Psoas muscle (tissue), 8 donors: ENCODE results near the gene DPP10. TPM values are rescaled to one million over a fixed set of nuclear protein-coding genes. Genes with fewer than 3 reads are reported as not detected.

Experiments
- ATAC-seq, 4 donors: fragments of 200-7000 bp; cut with Tn5 transposase; one replicate each; pipeline ENCODE4 v1.9.1; 2020; ENCODE audit warnings: moderate library complexity in 3 of 4, mild to moderate bottlenecking in 2 of 4
- DNase-seq, 2 donors: peaks; one replicate each; pipeline ENCODE4 v3.0.0-alpha.2; 2020
- H3K27ac ChIP-seq: fragments of 200-600 bp; one replicate; pipeline ENCODE4 v1.8.0; 2022
- H3K27me3 ChIP-seq, 3 donors: fragments of 200-600 bp in 1 of 3; one replicate each; pipeline versions ENCODE4 v1.6.1 to v1.8.0; 2013 to 2022; ENCODE audit warnings: low read length in 2 of 3, mild to moderate bottlenecking in 2 of 3, moderate library complexity in 1 of 3; ENCODE audit not compliant: insufficient read depth in 3 of 3
- H3K36me3 ChIP-seq, 2 donors: fragments of 200-600 bp in 1 of 2; one replicate each; pipeline versions ENCODE4 v1.6.1 to v1.8.0; 2013 to 2022; ENCODE audit warnings: low read depth in 1 of 2, mild to moderate bottlenecking in 1 of 2, moderate library complexity in 1 of 2; ENCODE audit not compliant: insufficient read depth in 1 of 2
- H3K4me1 ChIP-seq: fragments of 200-600 bp; one replicate; pipeline ENCODE4 v1.8.0; 2022
- H3K4me3 ChIP-seq: fragments of 200-600 bp; one replicate; pipeline ENCODE4 v1.8.0; 2022; ENCODE audit warnings: mild to moderate bottlenecking
- H3K9me3 ChIP-seq: fragments of 200-600 bp; one replicate; pipeline ENCODE4 v1.8.0; 2022
- CTCF ChIP-seq: fragments of 200-600 bp; IDR thresholded peaks from one replicate; pipeline ENCODE4 v1.8.0; 2022; ENCODE audit warnings: antibody characterized with exemption
- WGBS, 3 donors: extraction: QIAGEN DNeasy Blood & Tissue Kit; methylation state at CpG; one replicate each; pipeline versions ENCODE4 v1.1.6 to v1.1.7; 2013; 5-methylcytosine and 5-hydroxymethylcytosine counted together
- intact Hi-C, 2 donors: fragments of 100-400 bp; cut with DNase I; formaldehyde crosslinking; loops; one replicate each; pipeline versions ENCODE4 v1.11.0 to v1.14.2; 2022
- polyA plus RNA-seq, 3 donors: library from polyadenylated mRNA; stranded (reverse); fragments of 200-250 nt; gene quantifications; one replicate each; pipeline ENCODE4 v1.2.3, GENCODE V29; 2013
- total RNA-seq, 4 donors: library from RNA; stranded (reverse); fragmentation: NEBNext Ultra II Directional in 2 of 4; extraction: Animal tissue kit (Norgen Biotek cat#: 25700) in 2 of 4; gene quantifications; one replicate each; pipeline versions ENCODE4 v1.2.1 to v1.2.4, GENCODE V29; 2021 to 2023
- donor health status: healthy with polysubstance abuse.
- donor health status: DM: no; HTN: no; CAD: no; lungs with moderate emphysema.
- donor health status: Bipolar disorder and iron deficiency.
- donor health status: healthy.
- donor health status: DM: yes; HTN: yes; CAD: no.
- donor health status: DM: no; HTN: no; CAD: no.
- donor health status: DM: no; HTN: no; CAD: no.
- donor health status: DM: yes; HTN: yes; CAD: no.

DPP10 gene
- total and polyA plus RNA-seq, 7 donors = 0.01 to 0.11 TPM; not detected in 5

GRCh38 chr2:114805195-114805594 is 362.8 kb downstream of the DPP10 start:
- no peaks in the 10 kb centered on the region for H3K36me3 ChIP-seq
- intact Hi-C loops = no loop called here
- H3K4me3 ChIP-seq = no peak overlapping the region
- H3K27ac ChIP-seq = no peak overlapping the region
- no peak for DNase-seq
- no peak for ATAC-seq
- H3K4me1 ChIP-seq = no peaks in the 10 kb centered on the region
- no peaks in the 10 kb centered on the region for H3K9me3 ChIP-seq
- H3K27me3 ChIP-seq = no peaks in the 10 kb centered on the region
- TF ChIP-seq CTCF = no peak
- 76 to 78% (median 78%) methylated on average over 3 of the region's 3 CpGs for WGBS, 3 donors

GRCh38 chr2:114810092-114810491 is 367.7 kb downstream of the DPP10 start:
- Histone ChIP-seq H3K36me3 (no peaks in the 10 kb centered on the region), H3K27ac (no peak overlapping the region), H3K27me3 (no peaks in the 10 kb centered on the region), H3K4me1 (no peaks in the 10 kb centered on the region), H3K4me3 (no peak overlapping the region), H3K9me3 (no peaks in the 10 kb centered on the region)
- ATAC-seq (no peak), DNase-seq (no peak)
- no peak for TF ChIP-seq CTCF
- intact Hi-C loops = no loop called here
- WGBS, 3 donors = 74 to 77% (median 75%) methylated on average over 5 of the region's 5 CpGs

DNA sequence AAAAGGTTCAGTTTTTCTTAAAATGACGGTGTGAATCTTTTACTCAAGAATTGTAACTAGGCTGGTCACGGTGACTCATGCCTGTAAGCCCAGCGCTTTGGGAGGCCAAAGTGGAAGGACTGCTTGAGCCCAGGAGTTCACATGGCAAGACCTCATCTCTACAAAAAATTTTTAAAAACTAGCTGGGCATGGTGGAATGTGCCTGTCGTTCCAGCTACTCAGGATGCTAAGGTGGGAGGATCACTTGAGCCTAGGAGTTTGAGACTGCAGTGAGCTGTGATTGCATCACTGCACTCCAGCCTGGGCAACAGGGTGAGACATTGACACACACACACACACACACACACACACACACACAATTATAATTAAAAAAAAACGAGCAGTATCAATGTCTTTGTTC is 369.8 kb downstream of the DPP10 start:
- intact Hi-C loops = no loop called here
- TF ChIP-seq CTCF = no peak
- WGBS, 3 donors = 69 to 71% (median 70%) methylated on average over 5 of the region's 5 CpGs
- DNase-seq (no peak), ATAC-seq (no peak)
- Histone ChIP-seq H3K4me1 (no peaks in the 10 kb centered on the region), H3K27me3 (no peaks in the 10 kb centered on the region), H3K36me3 (no peaks in the 10 kb centered on the region), H3K27ac (no peak overlapping the region), H3K9me3 (no peaks in the 10 kb centered on the region), H3K4me3 (no peak overlapping the region)

DNA sequence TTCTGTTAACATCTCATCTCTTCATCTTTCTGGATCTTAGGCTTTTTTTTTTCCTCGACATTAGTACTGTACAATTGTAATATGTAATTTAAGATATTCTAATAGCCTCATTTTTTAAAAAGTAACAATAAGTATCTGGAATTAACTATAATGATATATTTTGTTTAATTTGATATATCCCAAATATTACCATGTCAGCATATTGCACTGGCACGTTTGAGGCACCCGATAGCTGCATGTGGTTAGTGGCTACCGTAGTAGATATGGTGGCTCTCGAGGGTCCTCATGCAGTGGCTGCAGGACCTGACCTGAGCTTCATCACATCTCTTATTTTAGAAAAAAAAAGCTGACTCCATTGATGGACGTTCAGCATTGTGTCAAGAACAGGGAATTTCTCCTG is 371.9 kb downstream of the DPP10 start:
- TF ChIP-seq CTCF = no peak
- Histone ChIP-seq H3K4me3 (no peak overlapping the region), H3K27me3 (no peaks in the 10 kb centered on the region), H3K27ac (no peak overlapping the region), H3K36me3 (no peaks in the 10 kb centered on the region), H3K4me1 (no peaks in the 10 kb centered on the region), H3K9me3 (no peaks in the 10 kb centered on the region)
- intact Hi-C loops = no loop called here
- 76 to 77% (median 77%) methylated on average over 6 of the region's 6 CpGs for WGBS, 3 donors
- DNase-seq = no peak
- no peak for ATAC-seq

DNA sequence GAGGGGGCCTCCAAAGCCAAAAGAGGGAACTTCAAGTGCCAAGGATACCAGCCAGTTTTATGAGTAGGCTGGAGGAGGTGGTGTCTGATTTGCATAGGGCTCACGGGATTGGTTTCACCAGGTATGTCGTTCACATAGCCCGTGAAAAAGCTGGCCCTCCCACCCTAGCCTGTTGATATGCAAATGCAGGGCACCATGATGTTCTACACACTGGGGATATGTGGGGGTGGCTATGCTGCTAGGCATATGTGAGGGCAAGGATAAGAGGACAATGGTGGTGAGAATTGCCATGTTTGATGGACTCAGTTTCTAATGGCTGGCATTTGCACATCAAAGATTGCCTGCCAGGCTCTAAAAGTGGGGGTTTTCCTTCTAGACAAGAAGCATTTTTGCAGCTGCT is 378.6 kb downstream of the DPP10 start:
- H3K27me3 ChIP-seq = no peaks in the 10 kb centered on the region
- DNase-seq (no peak), ATAC-seq (no peak)
- no peaks in the 10 kb centered on the region for H3K36me3 ChIP-seq
- intact Hi-C loops = no loop called here
- WGBS, 3 donors = 76 to 86% (median 81%) methylated on average over 3 of the region's 3 CpGs
- H3K4me3 ChIP-seq = no peak overlapping the region
- no peak overlapping the region for H3K27ac ChIP-seq
- no peak for TF ChIP-seq CTCF
- no peaks in the 10 kb centered on the region for H3K9me3 ChIP-seq
- H3K4me1 ChIP-seq = no peaks in the 10 kb centered on the region
